T-helper 22 cell (primary cell): ENCODE data around the gene UBN2.
"Not testable (repeated sequence)": the region's sequence is repeated elsewhere in the genome, so short reads cannot be mapped to it uniquely, and the experiment has no call there.

Experiments
- DNase-seq: peaks from one replicate; pipeline ENCODE4 v3.0.0-alpha.2; 2020; ENCODE audit warnings: low read depth

Gene UBN2

GRCh38 chr7:139299296-139299695 lies 68.3 kb downstream of the UBN2 start:
- DNase-seq: no peak

GRCh38 chr7:139300390-139300789 lies 69.4 kb downstream of the UBN2 start:
- DNase-seq: no peak

GRCh38 chr7:139304517-139304916 lies 73.5 kb downstream of the UBN2 start:
- DNase-seq: no peak

GRCh38 chr7:139317939-139318505 lies 87.0 kb downstream of the UBN2 start:
- no peak for DNase-seq

GRCh38 chr7:139321071-139321745 lies 90.2 kb downstream of the UBN2 start:
- DNase-seq: no peak

- not testable (repeated sequence) for DNase-seq
These were observed 93.7 kb downstream of the UBN2 start for GRCh38 chr7:139324709-139325108.

- no peak for DNase-seq
These were observed 97.3 kb downstream of the UBN2 start for GRCh38 chr7:139328375-139328774.

GRCh38 chr7:139329119-139329518 lies 98.1 kb downstream of the UBN2 start:
- DNase-seq: no peak

GRCh38 chr7:139330333-139331030 lies 99.4 kb downstream of the UBN2 start:
- no peak for DNase-seq

- no peak for DNase-seq
These were observed 101.8 kb downstream of the UBN2 start for GRCh38 chr7:139332697-139333359.

- DNase-seq: not testable (repeated sequence)
These were observed 102.4 kb downstream of the UBN2 start for GRCh38 chr7:139333443-139333842.

- DNase-seq: no peak
These were observed 103.5 kb downstream of the UBN2 start for GRCh38 chr7:139334399-139335150.

- no peak for DNase-seq
These were observed 108.0 kb downstream of the UBN2 start for GRCh38 chr7:139339025-139339424.

- DNase-seq: no peak
These were observed 108.6 kb downstream of the UBN2 start for GRCh38 chr7:139339698-139340036.

GRCh38 chr7:139340037-139340807 lies 109.2 kb downstream of the UBN2 start:
- DNase-seq: peak; percentile 98

- no peak for DNase-seq
These were observed 109.7 kb downstream of the UBN2 start for GRCh38 chr7:139340808-139341057.

- peak; percentile 79 for DNase-seq
These were observed 110.2 kb downstream of the UBN2 start, which contains the start of gene FMC1 for GRCh38 chr7:139341058-139341775. FMC1 (plus strand) TSS chr7:139341337; CDS start chr7:139341385, 48 bp downstream.

GRCh38 chr7:139341776-139342226 lies 110.8 kb downstream of the UBN2 start:
- no peak for DNase-seq

- no peak for DNase-seq
These were observed 114.0 kb downstream of the UBN2 start for GRCh38 chr7:139345042-139345441.

GRCh38 chr7:139351027-139351426 lies 120.0 kb downstream of the UBN2 start:
- no peak for DNase-seq

GRCh38 chr7:139354729-139355128 lies 123.7 kb downstream of the UBN2 start:
- no peak for DNase-seq
